PC-9 (cell line): Measurements from ENCODE around the gene KLC1. TPM values are rescaled to one million over a fixed set of nuclear protein-coding genes. Genes with fewer than 3 reads are reported as not detected.

Source experiments
- BruUV-seq: library from RNA; stranded (reverse); fragments of 400-500 nt; replicated peaks from 2 replicates; lab custom pipeline; 2021; lab: Mats Ljungman, UMichigan
- CTCF ChIA-PET: fragments of 300-600 bp; sonication (Branson Sonifier 250); formaldehyde crosslinking; loops from one replicate; lab custom pipeline; 2022; ENCODE audit warnings: antibody characterized with exemption; lab: Charles Lee
- POLR2A ChIA-PET: fragments of 300-600 bp; sonication (Branson Sonifier 250); formaldehyde crosslinking; loops from one replicate; lab custom pipeline; 2022; ENCODE audit warnings: antibody characterized with exemption; ENCODE audit not compliant: unreplicated experiment; lab: Charles Lee
- DNase-seq, 2 experiments: peaks; one replicate each; pipeline versions ENCODE4 v3.0.0 to v3.0.0-alpha.2; 2015 to 2022; ENCODE audit warnings: mixed read lengths in 1 of 2
- H2AFZ ChIP-seq: fragments of 200-600 bp; sonication (generic); 2 replicates; pipeline ENCODE4 v1.8.1; 2017; ENCODE audit warnings: antibody characterized with exemption
- H3F3A ChIP-seq: fragments of 200-600 bp; sonication (generic); 2 replicates; pipeline ENCODE4 v1.8.1; 2017; ENCODE audit warnings: antibody characterized with exemption, mild to moderate bottlenecking, low read depth; ENCODE audit not compliant: insufficient read depth
- H3K27ac ChIP-seq: fragments of 200-600 bp; sonication (generic); 2 replicates; pipeline ENCODE4 v1.6.1; 2016; ENCODE audit warnings: mixed run types
- H3K27me3 ChIP-seq: fragments of 200-600 bp; sonication (generic); 2 replicates; pipeline ENCODE4 v1.6.1; 2016; ENCODE audit warnings: low read depth, mixed run types; ENCODE audit not compliant: insufficient read depth
- H3K36me3 ChIP-seq: fragments of 200-600 bp; sonication (generic); 2 replicates; pipeline ENCODE4 v1.6.1; 2016; ENCODE audit warnings: low read depth, mixed run types
- H3K4me1 ChIP-seq: fragments of 200-600 bp; sonication (generic); replicated peaks from 2 replicates; pipeline ENCODE4 v1.6.1; 2016; ENCODE audit warnings: mixed run types; ENCODE audit not compliant: insufficient read depth
- H3K4me2 ChIP-seq: fragments of 200-600 bp; sonication (generic); 2 replicates; pipeline ENCODE4 v1.6.1; 2017; ENCODE audit warnings: mixed run types
- H3K4me3 ChIP-seq: fragments of 200-600 bp; sonication (generic); 2 replicates; pipeline ENCODE4 v1.6.1; 2016; ENCODE audit warnings: mixed run types
- H3K79me2 ChIP-seq: fragments of 200-600 bp; sonication (generic); 2 replicates; pipeline ENCODE4 v1.6.1; 2017; ENCODE audit warnings: low read depth, mixed run types
- H3K9me2 ChIP-seq: fragments of 200-600 bp; sonication (generic); 2 replicates; pipeline ENCODE4 v1.8.1; 2017; ENCODE audit warnings: mild to moderate bottlenecking; ENCODE audit not compliant: insufficient read depth
- H3K9me3 ChIP-seq: fragments of 200-600 bp; sonication (generic); 2 replicates; pipeline ENCODE4 v1.8.1; 2016; ENCODE audit warnings: low read depth; ENCODE audit not compliant: insufficient read depth
- H4K20me1 ChIP-seq: fragments of 200-600 bp; sonication (generic); 2 replicates; pipeline ENCODE4 v1.8.1; 2017; ENCODE audit not compliant: insufficient read depth
- CTCF ChIP-seq: fragments of 200-600 bp; sonication (generic); conservative IDR thresholded peaks from 2 replicates; pipeline ENCODE4 v1.6.1; 2017; ENCODE audit warnings: mixed run types, antibody characterized with exemption, mild to moderate bottlenecking, moderate library complexity
- EZH2 ChIP-seq: fragments of 200-600 bp; sonication (generic); IDR thresholded peaks from 2 replicates; pipeline ENCODE4 v1.8.0; 2017; ENCODE audit warnings: antibody characterized with exemption, low read depth
- intact Hi-C: fragments of 100-400 bp; cut with micrococcal nuclease; formaldehyde crosslinking; loops from one replicate; pipeline ENCODE4 v1.10.0; 2022; ENCODE audit not compliant: unreplicated experiment
- total RNA-seq: library from RNA; stranded (reverse); gene quantifications from 2 replicates; pipeline ENCODE4 v1.2.3, GENCODE V29; 2021

The KLC1 gene
- total RNA-seq, 1 experiment from 2014 or later, result 254 TPM

- H3K36me3 ChIP-seq, result no peaks in the 10 kb centered on the region
- no peaks in the 10 kb centered on the region for H3K9me3 ChIP-seq
- H3K9me2 ChIP-seq, result no peaks in the 10 kb centered on the region
- no peak overlapping the region for H3K4me2 ChIP-seq
- CTCF ChIA-PET, result no interaction called here
- DNase-seq, result no peak
- no peak overlapping the region for H3K4me3 ChIP-seq
- H3K79me2 ChIP-seq, result no peaks in the 10 kb centered on the region
- intact Hi-C loops, result no loop called here
- 0 out of 2 replicates have a peak, but pooled peaks cover 5% of the 10 kb centered on the region for H3F3A ChIP-seq
- TF ChIP-seq CTCF, result no peak
- TF ChIP-seq EZH2, result no peak
- H3K4me1 ChIP-seq, result no peaks in the 10 kb centered on the region
- no peak overlapping the region for H3K27ac ChIP-seq
- H3K27me3 ChIP-seq, result no peaks in the 10 kb centered on the region
- no peak overlapping the region for H2AFZ ChIP-seq
- no peaks in the 10 kb centered on the region for H4K20me1 ChIP-seq
- BruUV-seq, result no TSS peak
- POLR2A ChIA-PET, result interaction anchor here (0.5 kb wide), 1 partner anchor 25 kb away, joined by 9 read pairs; no protein-coding TSS in a partner anchor
Measured at GRCh38 chr14:103745424-103745823, 116.4 kb downstream of the KLC1 start.

- Histone ChIP-seq H3K27ac (no peak overlapping the region), H3K36me3 (no peaks in the 10 kb centered on the region), H3K79me2 (no peaks in the 10 kb centered on the region), H2AFZ (no peak overlapping the region), H3K4me2 (no peak overlapping the region), H3F3A (0 out of 2 replicates have a peak, but pooled peaks cover 6% of the 10 kb centered on the region), H4K20me1 (no peaks in the 10 kb centered on the region), H3K4me3 (no peak overlapping the region), H3K9me2 (no peaks in the 10 kb centered on the region), H3K4me1 (no peaks in the 10 kb centered on the region), H3K27me3 (no peaks in the 10 kb centered on the region), H3K9me3 (no peaks in the 10 kb centered on the region)
- ChIA-PET CTCF (no interaction called here), POLR2A (no interaction called here)
- no peak for DNase-seq
- intact Hi-C loops, result no loop called here
- TF ChIP-seq CTCF, result no peak
- TF ChIP-seq EZH2, result no peak
- BruUV-seq, result no TSS peak
Measured at GRCh38 chr14:103746701-103747100, 117.7 kb downstream of the KLC1 start.

GRCh38 chr14:103748534-103748857 is 119.5 kb downstream of the KLC1 start:
- Histone ChIP-seq H3K9me3 (no peaks in the 10 kb centered on the region), H3K36me3 (no peaks in the 10 kb centered on the region), H3K4me2 (no peak overlapping the region), H3K27ac (no peak overlapping the region), H3K9me2 (no peaks in the 10 kb centered on the region), H4K20me1 (no peaks in the 10 kb centered on the region), H2AFZ (no peak overlapping the region), H3K4me3 (no peak overlapping the region), H3F3A (0 out of 2 replicates have a peak, but pooled peaks cover 9% of the 10 kb centered on the region), H3K79me2 (no peaks in the 10 kb centered on the region), H3K27me3 (no peaks in the 10 kb centered on the region), H3K4me1 (peaks cover 9% of the 10 kb centered on the region)
- intact Hi-C loops, result no loop called here
- TF ChIP-seq CTCF, result no peak
- TF ChIP-seq EZH2, result no peak
- POLR2A ChIA-PET, result no interaction called here
- BruUV-seq, result no TSS peak
- DNase-seq, result no peak
- CTCF ChIA-PET, result no interaction called here
